GM12878 (cell line): ENCODE data around the gene TCIRG1. TPM values are rescaled to one million over a fixed set of nuclear protein-coding genes. Genes with fewer than 3 reads are reported as not detected.

Experiments used
- CEBPB ChIP-seq, 2 experiments: fragments of 150-350 bp in 1 of 2; IDR thresholded peaks; 2 replicates each; pipeline ENCODE4 v1.6.1; 2012 to 2014; ENCODE audit warnings: low read depth in 2 of 2, low read length in 2 of 2, borderline replicate concordance in 1 of 2, inconsistent platforms in 1 of 2
- EZH2 ChIP-seq: IDR thresholded peaks from 2 replicates; pipeline ENCODE4 v1.6.1; 2012; ENCODE audit warnings: low read depth, mild to moderate bottlenecking, control low read depth, inconsistent platforms, low read length, borderline replicate concordance; ENCODE audit not compliant: control insufficient read depth
- IRF3 ChIP-seq: fragments of 450-650 bp; IDR thresholded peaks from 2 replicates; pipeline ENCODE4 v1.6.1; 2014; ENCODE audit warnings: mild to moderate bottlenecking
- JUND ChIP-seq: IDR thresholded peaks from 2 replicates; pipeline ENCODE4 v1.6.1; 2012; ENCODE audit warnings: low read depth, mild to moderate bottlenecking, low read length, improper control_type of control experiment, moderate library complexity
- MEF2B ChIP-seq: fragments of 450-650 bp; IDR thresholded peaks from 2 replicates; pipeline ENCODE4 v1.6.1; 2018; ENCODE audit warnings: mild to moderate bottlenecking, moderate library complexity; ENCODE audit not compliant: partially characterized antibody, poor library complexity, severe bottlenecking
- NR2F1 ChIP-seq: fragments of 450-650 bp; conservative IDR thresholded peaks from 2 replicates; pipeline ENCODE4 v1.6.1; 2017; ENCODE audit warnings: mild to moderate bottlenecking
- PKNOX1 ChIP-seq: fragments of 450-650 bp; IDR thresholded peaks from 2 replicates; pipeline ENCODE4 v1.6.1; 2016; ENCODE audit warnings: mild to moderate bottlenecking
- SMAD5 ChIP-seq: IDR thresholded peaks from 2 replicates; pipeline ENCODE4 v1.6.1; 2016; ENCODE audit warnings: antibody characterized with exemption, low read depth
- SP1 ChIP-seq: IDR thresholded peaks from one replicate; pipeline ENCODE4 v1.6.1; 2011; ENCODE audit warnings: low read depth, low read length
- TCF12 ChIP-seq: IDR thresholded peaks from 2 replicates; pipeline ENCODE4 v1.6.1; 2011; ENCODE audit warnings: low read depth, mild to moderate bottlenecking, low read length
- ZBTB40 ChIP-seq: fragments of 450-650 bp; IDR thresholded peaks from 2 replicates; pipeline ENCODE4 v1.6.1; 2016; ENCODE audit warnings: mild to moderate bottlenecking, moderate library complexity, borderline replicate concordance
- ZNF207 ChIP-seq: fragments of 450-650 bp; IDR thresholded peaks from 2 replicates; pipeline ENCODE4 v1.6.1; 2014; ENCODE audit warnings: antibody characterized with exemption, mild to moderate bottlenecking, borderline replicate concordance
- polyA plus RNA-seq, 11 experiments: library from polyadenylated mRNA; depleted of rRNA in 4 of 11; unstranded in 6 of 11; stranded (reverse) in 5 of 11; fragments of >200 nt; fragmentation: Nextera tagmentation in 4 of 11; fragmentation: Illumina TruSeq in 1 of 11; extraction: Ambion mirVana in 4 of 11; extraction: Trizol in 1 of 11; gene quantifications; 1 replicate in 1 of 11; 2 replicates in 10 of 11; pipeline versions ENCODE4 v1.2.1 to v1.2.3, GENCODE V29; 2011 to 2016; ENCODE audit warnings: inconsistent platforms in 2 of 11, missing spikeins in 2 of 11, low read depth in 1 of 11
- total RNA-seq, 4 experiments: library from RNA; depleted of rRNA in 3 of 4; stranded (reverse); fragments of >200 nt in 3 of 4; fragmentation: Illumina TruSeq in 1 of 4; extraction: Trizol in 1 of 4; gene quantifications; 2 replicates each; pipeline versions ENCODE4 v1.2.1 to v1.2.3, GENCODE V29; 2013 to 2021
- TF ChIP-seq, protein P1 (sequence below): IDR thresholded peaks from 2 replicates; pipeline ENCODE4 v1.6.1; 2012; ENCODE audit warnings: low read depth, low read length, improper control_type of control experiment
- TF ChIP-seq, protein P2 (sequence below): IDR thresholded peaks from 2 replicates; pipeline ENCODE4 v1.6.1; 2011; ENCODE audit warnings: low read depth, mild to moderate bottlenecking, low read length, moderate library complexity, borderline replicate concordance; ENCODE audit errors: extremely low read depth

TCIRG1 gene
- total and polyA plus RNA-seq, 10 of the 15 experiments (the other 5 are each of a cell fraction or from before 2014, with no cell fraction given), result 0.76 to 218 (median 87.4) TPM

GRCh38 chr11:68002938-68003845 lies 35.6 kb upstream of the TCIRG1 start (continued):
- peak; percentile 89 for TF ChIP-seq TCF12
- no peak for TF ChIP-seq CEBPB (IDR thresholded peaks at IDR 0.05; ENCODE audit: borderline replicate concordance in 1 of 2, low read depth in 2 of 2, low read length in 2 of 2)
- no peak for TF ChIP-seq ZBTB40
- TF ChIP-seq, protein P1, sequence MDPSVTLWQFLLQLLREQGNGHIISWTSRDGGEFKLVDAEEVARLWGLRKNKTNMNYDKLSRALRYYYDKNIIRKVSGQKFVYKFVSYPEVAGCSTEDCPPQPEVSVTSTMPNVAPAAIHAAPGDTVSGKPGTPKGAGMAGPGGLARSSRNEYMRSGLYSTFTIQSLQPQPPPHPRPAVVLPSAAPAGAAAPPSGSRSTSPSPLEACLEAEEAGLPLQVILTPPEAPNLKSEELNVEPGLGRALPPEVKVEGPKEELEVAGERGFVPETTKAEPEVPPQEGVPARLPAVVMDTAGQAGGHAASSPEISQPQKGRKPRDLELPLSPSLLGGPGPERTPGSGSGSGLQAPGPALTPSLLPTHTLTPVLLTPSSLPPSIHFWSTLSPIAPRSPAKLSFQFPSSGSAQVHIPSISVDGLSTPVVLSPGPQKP, result no peak
- TF ChIP-seq EZH2, result no peak
- TF ChIP-seq MEF2B, result peak; percentile 9
- TF ChIP-seq IRF3, result no peak
- no peak for TF ChIP-seq PKNOX1
- TF ChIP-seq, protein P2, sequence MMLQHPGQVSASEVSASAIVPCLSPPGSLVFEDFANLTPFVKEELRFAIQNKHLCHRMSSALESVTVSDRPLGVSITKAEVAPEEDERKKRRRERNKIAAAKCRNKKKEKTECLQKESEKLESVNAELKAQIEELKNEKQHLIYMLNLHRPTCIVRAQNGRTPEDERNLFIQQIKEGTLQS, result no peak
- TF ChIP-seq JUND, result no peak
- TF ChIP-seq ZNF207, result no peak
- TF ChIP-seq SP1, result no peak
- peak; percentile 57 for TF ChIP-seq NR2F1
- TF ChIP-seq SMAD5, result no peak
